ENCODE measurements around the gene ZMYND15. TPM values are rescaled to one million over a fixed set of nuclear protein-coding genes. Genes with fewer than 3 reads are reported as not detected.

The ZMYND15 gene
- total and polyA plus RNA-seq, 2 of the 13 experiments (the other 11 are each of a cell fraction or from before 2014, with no cell fraction given), result 0.24 to 2.7 TPM

DNA sequence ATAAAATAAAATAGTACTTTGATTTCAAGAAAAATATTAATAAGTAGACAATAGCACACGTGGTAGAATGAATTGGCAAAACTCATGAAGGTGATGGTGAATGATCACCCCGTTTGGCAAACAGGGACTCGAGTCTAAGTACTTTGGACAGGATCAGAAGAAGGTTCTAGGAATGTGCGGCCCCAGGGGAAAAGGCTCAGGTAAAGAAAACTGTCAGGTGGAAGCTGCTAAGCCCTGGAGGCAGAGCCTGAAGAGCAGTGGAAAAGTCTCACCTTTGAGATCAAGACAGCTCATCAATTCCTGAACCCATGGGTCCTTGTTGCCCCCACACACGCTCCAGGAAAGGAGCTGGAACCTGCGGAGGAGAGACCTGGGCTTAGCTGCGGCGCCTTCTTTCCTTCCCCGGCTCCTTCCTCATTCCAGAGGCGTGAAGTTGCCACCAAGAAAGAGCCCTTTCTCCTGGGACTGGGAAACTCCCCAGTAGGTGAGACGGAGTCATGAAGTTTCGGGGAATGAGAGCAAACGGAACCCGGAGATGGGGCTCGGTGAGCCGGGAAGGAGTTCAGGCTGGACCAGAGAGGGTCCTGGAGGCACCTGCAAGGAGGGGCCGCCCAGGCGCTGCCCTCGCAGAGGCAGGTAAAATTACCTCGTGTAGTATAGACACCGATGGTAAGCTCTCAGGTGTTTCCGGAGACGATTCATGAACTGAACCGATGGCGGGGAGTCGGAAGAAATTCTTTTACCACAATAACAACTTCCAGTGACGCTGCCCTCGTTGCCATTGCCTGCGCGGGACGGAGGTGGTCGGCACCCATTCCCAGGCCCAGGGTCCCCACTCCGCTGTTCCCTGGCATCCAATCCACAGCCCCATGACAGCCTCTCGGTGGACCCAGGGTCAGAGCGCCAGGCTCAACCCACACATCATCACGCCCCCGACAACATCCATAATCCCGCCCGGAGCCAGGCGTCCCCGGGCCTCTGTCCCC lies 1.2 kb upstream of the ZMYND15 start:
- no peaks in the 10 kb centered on the region for H4K20me1 ChIP-seq (ENCODE audit: insufficient read depth, low read length)
- WGBS (ENCODE audit: low lambda C conversion rate), result 67% methylated on average over 32 of the region's 41 CpGs
- H3K4me3 ChIP-seq (replicated peaks in 1 of 3; ENCODE audit: insufficient read depth in 1 of 3, low read depth in 2 of 3, low read length in 3 of 3), result peak overlapping the region; percentile 75 to 88 (median 78)
- CTCF ChIA-PET (ENCODE audit: low intra/inter-chr PET ratio, low total read pairs), result no interaction called here
- peak overlapping the region; percentile 82 for H3K4me2 ChIP-seq (ENCODE audit: low read depth, low read length)
- H3K4me1 ChIP-seq (ENCODE audit: insufficient read depth, low read length), result peaks cover 74% of the 10 kb centered on the region
- H2AFZ ChIP-seq (ENCODE audit: low read length), result no peak overlapping the region
- intact Hi-C loops (cut with micrococcal nuclease; ENCODE audit: unreplicated experiment) (no loop called here), in situ Hi-C loops (cut with HindIII; ENCODE audit: extremely low pct_ligation_motif_present, low pct_unique_long_range_greater_than_20kb) (loop anchor here (10.0 kb wide), 1 partner anchor 46 kb away; the partner anchor contains the start of genes GLTPD2 and VMO1)
- H3K27ac ChIP-seq (ENCODE audit: extremely low read length, insufficient read depth, low read length), result no peak overlapping the region
- BruUV-seq (replicated peaks), result no TSS peak
- no peaks in the 10 kb centered on the region for H3K9me3 ChIP-seq (ENCODE audit: low read length)
- no peaks in the 10 kb centered on the region for H3K79me2 ChIP-seq (ENCODE audit: insufficient read depth, low read length)
- peak overlapping the region; percentile 80 for H3K9ac ChIP-seq (ENCODE audit: insufficient read depth, low read depth, low read length)
- no peak for FAIRE-seq
- H3K27me3 ChIP-seq (ENCODE audit: control insufficient read depth in 1 of 2, insufficient read depth in 2 of 2, low read length in 2 of 2), result peaks cover 2 to 24% of the 10 kb centered on the region in 2 experiments; a peak in 3 of 5 replicates
- no peaks in the 10 kb centered on the region; a peak in 2 of 5 replicates for H3K36me3 ChIP-seq (replicated peaks in 1 of 2; ENCODE audit: control insufficient read depth in 1 of 2, insufficient read depth in 2 of 2, low read length in 2 of 2)
- ATAC-seq, result peak; percentile 7; the same call in 2 of the 3 replicates
- no peak for DNase-seq (ENCODE audit: low spot score)
- POLR2A ChIA-PET, result interaction anchor here (1.0 to 3.6 kb wide), 8 partner anchors 17 to 95 kb away, joined by 3 to 15 read pairs (median 5); partner anchors contain the start of genes GLTPD2, MINK1 and TM4SF5
- TF ChIP-seq TBX3 (IDR thresholded peaks at IDR 0.05; ENCODE audit: borderline replicate concordance) (no peak), TAF1 (CRISPR knock-in tag; IDR thresholded peaks at IDR 0.05) (no peak), IKZF1 (IDR thresholded peaks at IDR 0.05) (no peak), ZNF331 (CRISPR knock-in tag; IDR thresholded peaks at IDR 0.05) (no peak), NFIC (IDR thresholded peaks at IDR 0.05; ENCODE audit: low read length) (no peak), ZNF451 (CRISPR knock-in tag; IDR thresholded peaks at IDR 0.05) (peak; percentile 6; the same call in 1 of the 2 replicates), ZNF124 (CRISPR knock-in tag; IDR thresholded peaks at IDR 0.05) (no peak), ZNF121 (CRISPR knock-in tag; IDR thresholded peaks at IDR 0.05) (0 out of 2 replicates have a peak, but pooled peaks have one; percentile 9), ADNP (CRISPR knock-in tag; IDR thresholded peaks at IDR 0.05) (no peak), ZNF761 (CRISPR knock-in tag; conservative IDR thresholded peaks at IDR 0.05) (0 out of 2 replicates have a peak, but pooled peaks have one; percentile 16), ZNF256 (CRISPR knock-in tag; conservative IDR thresholded peaks at IDR 0.05) (no peak), ZBTB38 (CRISPR knock-in tag; IDR thresholded peaks at IDR 0.05) (peak; percentile 28; the same call in 1 of the 2 replicates), ATRX (CRISPR knock-in tag; IDR thresholded peaks at IDR 0.05; ENCODE audit: borderline replicate concordance) (no peak), CBX1 (IDR thresholded peaks at IDR 0.05; ENCODE audit: low read depth) (no peak), BHLHE40 (IDR thresholded peaks at IDR 0.05; ENCODE audit: low read length) (no peak), ZNF350 (CRISPR knock-in tag; IDR thresholded peaks at IDR 0.05; ENCODE audit: borderline replicate concordance, low read depth) (no peak), GFI1 (CRISPR knock-in tag; IDR thresholded peaks at IDR 0.05; ENCODE audit: borderline replicate concordance) (no peak)
- TF ChIP-seq, protein P1, sequence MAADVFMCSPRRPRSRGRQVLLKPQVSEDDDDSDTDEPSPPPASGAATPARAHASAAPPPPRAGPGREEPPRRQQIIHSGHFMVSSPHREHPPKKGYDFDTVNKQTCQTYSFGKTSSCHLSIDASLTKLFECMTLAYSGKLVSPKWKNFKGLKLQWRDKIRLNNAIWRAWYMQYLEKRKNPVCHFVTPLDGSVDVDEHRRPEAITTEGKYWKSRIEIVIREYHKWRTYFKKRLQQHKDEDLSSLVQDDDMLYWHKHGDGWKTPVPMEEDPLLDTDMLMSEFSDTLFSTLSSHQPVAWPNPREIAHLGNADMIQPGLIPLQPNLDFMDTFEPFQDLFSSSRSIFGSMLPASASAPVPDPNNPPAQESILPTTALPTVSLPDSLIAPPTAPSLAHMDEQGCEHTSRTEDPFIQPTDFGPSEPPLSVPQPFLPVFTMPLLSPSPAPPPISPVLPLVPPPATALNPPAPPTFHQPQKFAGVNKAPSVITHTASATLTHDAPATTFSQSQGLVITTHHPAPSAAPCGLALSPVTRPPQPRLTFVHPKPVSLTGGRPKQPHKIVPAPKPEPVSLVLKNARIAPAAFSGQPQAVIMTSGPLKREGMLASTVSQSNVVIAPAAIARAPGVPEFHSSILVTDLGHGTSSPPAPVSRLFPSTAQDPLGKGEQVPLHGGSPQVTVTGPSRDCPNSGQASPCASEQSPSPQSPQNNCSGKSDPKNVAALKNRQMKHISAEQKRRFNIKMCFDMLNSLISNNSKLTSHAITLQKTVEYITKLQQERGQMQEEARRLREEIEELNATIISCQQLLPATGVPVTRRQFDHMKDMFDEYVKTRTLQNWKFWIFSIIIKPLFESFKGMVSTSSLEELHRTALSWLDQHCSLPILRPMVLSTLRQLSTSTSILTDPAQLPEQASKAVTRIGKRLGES (CRISPR knock-in tag; IDR thresholded peaks at IDR 0.05; ENCODE audit: borderline replicate concordance), result no peak
- TF ChIP-seq, protein P2, sequence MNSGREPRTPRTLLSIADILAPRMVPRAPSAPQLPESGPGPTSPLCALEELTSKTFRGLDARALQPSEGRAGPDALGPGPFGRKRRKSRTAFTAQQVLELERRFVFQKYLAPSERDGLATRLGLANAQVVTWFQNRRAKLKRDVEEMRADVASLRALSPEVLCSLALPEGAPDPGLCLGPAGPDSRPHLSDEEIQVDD (CRISPR knock-in tag; IDR thresholded peaks at IDR 0.05; ENCODE audit: borderline replicate concordance), result 0 out of 2 replicates have a peak, but pooled peaks have one; percentile 34
